Astrocyte (in vitro differentiated cells and primary cell): ENCODE data around the gene GFRA4.

Experiments used
- CTCF ChIP-seq: IDR thresholded peaks from 2 replicates; pipeline ENCODE4 v1.5.1; 2011; ENCODE audit warnings: low read depth, mild to moderate bottlenecking, inconsistent platforms, low read length, moderate library complexity; ENCODE audit not compliant: insufficient read depth
- EZH2 ChIP-seq: IDR thresholded peaks from 2 replicates; pipeline ENCODE4 v1.6.1; 2012; ENCODE audit warnings: mild to moderate bottlenecking, low read length, inconsistent platforms; ENCODE audit not compliant: insufficient read depth

DNA sequence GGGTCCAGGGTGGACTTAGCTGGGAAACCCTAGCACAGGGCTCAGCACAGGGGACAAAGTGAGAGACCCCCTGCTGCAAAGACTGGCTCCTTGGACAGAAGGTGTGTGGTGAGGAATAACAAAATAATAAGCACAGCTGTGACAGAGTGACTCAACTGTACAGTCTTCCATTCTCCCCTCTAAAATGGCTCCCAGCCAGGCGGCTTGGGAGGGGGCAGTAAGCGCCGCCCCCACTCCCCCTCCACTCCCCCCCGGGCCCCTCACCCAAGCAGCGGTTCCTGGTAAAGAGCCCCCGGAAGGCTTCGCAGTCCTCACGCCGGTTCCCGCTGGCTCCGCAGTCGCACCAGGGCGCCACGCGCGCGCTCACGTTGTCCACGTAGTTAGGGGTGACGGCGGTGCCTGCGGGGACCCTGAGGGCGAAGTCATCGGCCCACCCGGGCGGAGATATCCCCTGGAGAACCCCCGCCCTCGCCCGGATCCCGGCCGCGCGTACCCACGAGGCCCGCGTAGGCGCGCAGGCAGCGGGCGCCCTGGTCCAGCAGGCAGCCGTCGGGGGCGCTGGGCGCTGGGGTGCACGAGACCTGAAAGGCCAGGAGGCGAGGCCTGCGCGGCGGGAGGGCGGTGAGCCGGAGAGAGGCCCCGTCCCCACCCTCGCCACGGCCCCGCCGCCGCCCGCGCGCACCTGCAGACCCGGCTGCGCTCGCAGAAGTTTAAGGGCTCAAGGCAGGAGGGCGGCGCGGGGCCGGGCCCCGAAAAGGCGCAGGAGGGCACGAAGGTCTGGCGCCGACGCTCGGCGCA is 2.7 kb downstream of the GFRA4 start:
- TF ChIP-seq CTCF = no peak
- TF ChIP-seq EZH2 = no peak
